HCT116 (cell line): ENCODE results near the gene LCA5L. TPM values are rescaled to one million over a fixed set of nuclear protein-coding genes. Genes with fewer than 3 reads are reported as not detected.

Experiments used
- ATAC-seq: fragments of 200-7000 bp; cut with Tn5 transposase; 2 replicates; pipeline ENCODE4 v1.9.1; 2020; ENCODE audit warnings: mild to moderate bottlenecking, moderate library complexity
- BruUV-seq: library from RNA; stranded (reverse); fragments of 400-500 nt; replicated peaks from 2 replicates; lab custom pipeline; 2021; lab: Mats Ljungman, UMichigan
- CTCF ChIA-PET: fragments of 300-600 bp; sonication (Branson Sonifier 250); formaldehyde crosslinking; loops from one replicate; lab custom pipeline; 2021; ENCODE audit warnings: antibody characterized with exemption; lab: Charles Lee
- POLR2A ChIA-PET: fragments of 300-600, 350-600 bp; sonication (Branson Sonifier 250); formaldehyde crosslinking; loops from one replicate; lab custom pipeline; 2021; ENCODE audit warnings: antibody characterized with exemption; lab: Charles Lee
- RAD21 ChIA-PET, 2 experiments: fragments of 300-600 bp; sonication (Branson Sonifier 250); formaldehyde crosslinking; loops; one replicate each; lab custom pipeline; 2023; ENCODE audit warnings: low total read pairs in 2 of 2; ENCODE audit not compliant: uncharacterized antibody in 2 of 2, unreplicated experiment in 2 of 2, low non-redundant PET in 1 of 2; lab: Charles Lee
- DNase-seq: peaks from one replicate; pipeline ENCODE4 v3.0.0-alpha.2; 2010; ENCODE audit warnings: low read depth, low spot score
- H2AFZ ChIP-seq: fragments of 200-600 bp; shearing (Covaris generic), sonication (generic); 2 replicates; pipeline ENCODE4 v1.6.1; 2017; ENCODE audit warnings: low read depth, mixed run types, mixed read lengths, antibody characterized with exemption, low read length; ENCODE audit not compliant: poor library complexity, severe bottlenecking
- H3K27ac ChIP-seq: 2 replicates; pipeline ENCODE4 v1.5.1; 2012; ENCODE audit warnings: low read depth, low read length
- H3K27me3 ChIP-seq: fragments of 200-600 bp; sonication (generic); 2 replicates; pipeline ENCODE4 v1.6.1; 2016; ENCODE audit warnings: mixed run types, low read length, mixed read lengths; ENCODE audit not compliant: insufficient read depth
- H3K36me3 ChIP-seq, 2 experiments: fragments of 200-500 bp in 1 of 2; fragments of 200-600 bp in 1 of 2; sonication (Bioruptor generic) in 1 of 2; sonication (generic) in 1 of 2; 2 replicates each; pipeline versions ENCODE4 v1.5.1 to v1.6.1; 2014 to 2016; ENCODE audit warnings: low read length in 2 of 2, inconsistent platforms in 1 of 2, mixed read lengths in 1 of 2, mixed run types in 1 of 2; ENCODE audit not compliant: insufficient read depth in 2 of 2, control insufficient read depth in 1 of 2
- H3K4me1 ChIP-seq, 2 experiments: fragments of 200-600 bp in 1 of 2; sonication (generic) in 1 of 2; 2 replicates each; pipeline versions ENCODE4 v1.5.1 to v1.6.1; 2012 to 2017; ENCODE audit warnings: low read length in 2 of 2, inconsistent platforms in 1 of 2, mild to moderate bottlenecking in 1 of 2, mixed read lengths in 1 of 2, mixed run types in 1 of 2, moderate library complexity in 1 of 2; ENCODE audit not compliant: insufficient read depth in 2 of 2, control insufficient read depth in 1 of 2
- H3K4me2 ChIP-seq: fragments of 200-600 bp; sonication (generic); 2 replicates; pipeline ENCODE4 v1.6.1; 2017; ENCODE audit warnings: mixed run types, low read length, mixed read lengths
- H3K4me3 ChIP-seq, 2 experiments: fragments of 200-600 bp in 1 of 2; sonication (generic) in 1 of 2; replicated peaks in 1 of 2; 2 replicates each; pipeline ENCODE4 v1.5.1; 2011 to 2016; ENCODE audit warnings: low read length in 2 of 2, control low read depth in 1 of 2, low read depth in 1 of 2, mild to moderate bottlenecking in 1 of 2, mixed read lengths in 1 of 2, mixed run types in 1 of 2
- H3K79me2 ChIP-seq: fragments of 200-600 bp; sonication (generic); 2 replicates; pipeline ENCODE4 v1.6.1; 2017; ENCODE audit warnings: mild to moderate bottlenecking, mixed run types, low read length, moderate library complexity, mixed read lengths; ENCODE audit not compliant: insufficient read depth
- H3K9ac ChIP-seq: fragments of 200-600 bp; sonication (generic); 2 replicates; pipeline ENCODE4 v1.6.1; 2016; ENCODE audit warnings: low read length, mixed read lengths
- H3K9me2 ChIP-seq: fragments of 200-600 bp; sonication (generic), shearing (Covaris generic); 2 replicates; pipeline ENCODE4 v1.6.1; 2017; ENCODE audit warnings: mixed run types, mild to moderate bottlenecking, moderate library complexity; ENCODE audit not compliant: insufficient read depth
- H3K9me3 ChIP-seq, 2 experiments: fragments of 200-500 bp in 1 of 2; fragments of 200-600 bp in 1 of 2; sonication (Bioruptor generic) in 1 of 2; sonication (generic) in 1 of 2; 2 replicates each; pipeline ENCODE4 v1.6.1; 2014 to 2017; ENCODE audit warnings: low read length in 2 of 2, mixed read lengths in 2 of 2, inconsistent platforms in 1 of 2, low read depth in 1 of 2, mild to moderate bottlenecking in 1 of 2, mixed run types in 1 of 2, moderate library complexity in 1 of 2; ENCODE audit not compliant: control insufficient read depth in 1 of 2, insufficient read depth in 1 of 2
- H4K20me1 ChIP-seq: fragments of 200-600 bp; sonication (generic), shearing (Covaris generic); 2 replicates; pipeline ENCODE4 v1.6.1; 2017; ENCODE audit warnings: mixed run types, mild to moderate bottlenecking, moderate library complexity; ENCODE audit not compliant: insufficient read depth
- CTCF ChIP-seq, 3 experiments: fragments of 200-600 bp in 1 of 3; sonication (generic) in 1 of 3; IDR thresholded peaks in 2 of 3; conservative IDR thresholded peaks in 1 of 3; 2 replicates each; pipeline ENCODE4 v1.5.1; 2012 to 2017; ENCODE audit warnings: low read depth in 2 of 3, low read length in 2 of 3, antibody characterized with exemption in 1 of 3, borderline replicate concordance in 1 of 3, control low read depth in 1 of 3, mild to moderate bottlenecking in 1 of 3, mixed read lengths in 1 of 3, mixed run types in 1 of 3, moderate library complexity in 1 of 3; ENCODE audit not compliant: insufficient read depth in 1 of 3
- EZH2phosphoT487 ChIP-seq: fragments of 200-600 bp; IDR thresholded peaks from 2 replicates; pipeline ENCODE4 v1.6.1; 2018; ENCODE audit warnings: antibody characterized with exemption, borderline replicate concordance
- JUND ChIP-seq: IDR thresholded peaks from 2 replicates; pipeline ENCODE4 v1.6.1; 2012
- POLR2A ChIP-seq: IDR thresholded peaks from 2 replicates; pipeline ENCODE4 v1.7.0; 2011; ENCODE audit warnings: borderline replicate concordance; ENCODE audit not compliant: insufficient read depth, insufficient read length; ENCODE audit errors: extremely low read depth
- SIN3A ChIP-seq: IDR thresholded peaks from 2 replicates; pipeline ENCODE4 v1.6.1; 2012; ENCODE audit warnings: low read depth
- SP1 ChIP-seq: IDR thresholded peaks from 2 replicates; pipeline ENCODE4 v1.6.1; 2012; ENCODE audit warnings: low read depth
- SRF ChIP-seq: IDR thresholded peaks from 2 replicates; pipeline ENCODE4 v1.6.1; 2012; ENCODE audit warnings: low read depth
- YY1 ChIP-seq: IDR thresholded peaks from 2 replicates; pipeline ENCODE4 v1.6.1; 2011; ENCODE audit warnings: low read length, low read depth, moderate library complexity, mild to moderate bottlenecking; ENCODE audit not compliant: insufficient replicate concordance; ENCODE audit errors: extremely low read depth
- ZFX ChIP-seq: fragments of 450-650 bp; IDR thresholded peaks from 2 replicates; pipeline ENCODE4 v1.6.1; 2017
- ZNF274 ChIP-seq: fragments of 200-500 bp; sonication (Bioruptor generic); IDR thresholded peaks from 2 replicates; pipeline ENCODE4 v1.6.1; 2014; ENCODE audit warnings: mild to moderate bottlenecking, low read depth, low read length, inconsistent platforms
- intact Hi-C: fragments of 100-400 bp; cut with micrococcal nuclease; formaldehyde crosslinking; loops from 2 replicates; pipeline ENCODE4 v1.10.0; 2022
- total RNA-seq: library from RNA; stranded (reverse); gene quantifications from one replicate; pipeline ENCODE4 v1.2.1, GENCODE V29; 2021; ENCODE audit not compliant: unreplicated experiment
- TF ChIP-seq, protein P1 (sequence below): IDR thresholded peaks from 2 replicates; pipeline ENCODE4 v1.6.1; 2012

The LCA5L gene
- total RNA-seq, 1 experiment from 2014 or later: 1.9 TPM

GRCh38 chr21:39461419-39461818 lies 15.8 kb upstream of the LCA5L start:
- Histone ChIP-seq H3K27me3 (no peaks in the 10 kb centered on the region), H3K4me3 (no peak overlapping the region), H3K4me2 (no peak overlapping the region), H3K79me2 (no peaks in the 10 kb centered on the region), H3K9me3 (no peaks in the 10 kb centered on the region), H3K9ac (no peak overlapping the region), H3K4me1 (no peaks in the 10 kb centered on the region), H3K27ac (no peak overlapping the region), H3K9me2 (no peaks in the 10 kb centered on the region)
- no TSS peak for BruUV-seq
- ChIA-PET CTCF (no interaction called here), POLR2A (no interaction called here), RAD21 (interaction anchor here in 1 of 2 experiments (0.7 kb wide), 1 partner anchor 391 kb away, joined by 3 read pairs; no protein-coding TSS in a partner anchor)
- intact Hi-C loops: no loop called here
- ATAC-seq: no peak
- TF ChIP-seq ZNF274 (no peak), CTCF (IDR thresholded peaks at IDR 0.05 in 2 of 3, conservative IDR thresholded peaks at IDR 0.05 in 1 of 3; ENCODE audit: borderline replicate concordance in 1 of 3, insufficient read depth in 1 of 3, low read depth in 2 of 3, low read length in 2 of 3) (no peak), POLR2A (no peak), JUND (no peak), SIN3A (no peak), EZH2phosphoT487 (no peak), SRF (no peak), SP1 (no peak)
- TF ChIP-seq, all 23 proteins: peak for 0
- H2AFZ ChIP-seq: no peak overlapping the region
- no peaks in the 10 kb centered on the region for H4K20me1 ChIP-seq
- DNase-seq: no peak
- H3K36me3 ChIP-seq: no peaks in the 10 kb centered on the region

DNA sequence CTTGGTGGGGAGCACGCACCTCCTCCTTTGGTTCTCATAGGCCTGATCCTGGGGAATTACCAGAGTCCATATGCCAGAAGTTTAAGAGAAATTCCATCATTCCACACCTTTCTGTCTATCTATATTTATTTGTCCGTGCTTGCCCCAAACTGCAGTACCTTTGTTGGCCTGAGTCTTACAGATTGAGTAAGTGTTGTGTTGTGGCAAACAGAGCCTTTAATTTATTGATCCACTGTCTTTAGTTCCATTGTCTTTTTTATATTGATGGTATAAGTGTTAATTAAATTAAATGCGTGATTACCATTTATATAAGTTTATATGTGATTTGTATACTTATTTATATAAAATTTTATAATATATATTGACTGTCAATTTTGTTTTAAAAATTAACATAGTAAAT lies 11.1 kb upstream of the LCA5L start:
- Histone ChIP-seq H3K9ac (no peak overlapping the region), H4K20me1 (no peaks in the 10 kb centered on the region), H2AFZ (no peak overlapping the region), H3K79me2 (no peaks in the 10 kb centered on the region), H3K36me3 (no peaks in the 10 kb centered on the region), H3K4me1 (no peaks in the 10 kb centered on the region; a peak in 1 of 4 replicates), H3K9me2 (no peaks in the 10 kb centered on the region), H3K27ac (no peak overlapping the region), H3K9me3 (no peaks in the 10 kb centered on the region), H3K27me3 (no peaks in the 10 kb centered on the region), H3K4me3 (no peak overlapping the region), H3K4me2 (no peak overlapping the region)
- ATAC-seq (peak; percentile 78), DNase-seq (no peak)
- ChIA-PET POLR2A (no interaction called here), RAD21 (no interaction called here), CTCF (no interaction called here)
- intact Hi-C loops: no loop called here
- no TSS peak for BruUV-seq
- TF ChIP-seq, protein P1, sequence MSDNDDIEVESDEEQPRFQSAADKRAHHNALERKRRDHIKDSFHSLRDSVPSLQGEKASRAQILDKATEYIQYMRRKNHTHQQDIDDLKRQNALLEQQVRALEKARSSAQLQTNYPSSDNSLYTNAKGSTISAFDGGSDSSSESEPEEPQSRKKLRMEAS: no peak
- TF ChIP-seq CTCF (IDR thresholded peaks at IDR 0.05 in 2 of 3, conservative IDR thresholded peaks at IDR 0.05 in 1 of 3; ENCODE audit: borderline replicate concordance in 1 of 3, insufficient read depth in 1 of 3, low read depth in 2 of 3, low read length in 2 of 3) (peak in 2 of 3 experiments; percentile 36 to 48; a peak in 4 of 6 replicates), ZFX (no peak), YY1 (no peak)
